DND-41 (cell line): Measurements from ENCODE around the gene CXCR5.

Experiments used
- ATAC-seq: fragments of 200-7000 bp; cut with Tn5 transposase; 3 replicates; pipeline ENCODE4 v1.9.1; 2021; ENCODE audit warnings: low read depth; ENCODE audit not compliant: insufficient read depth
- DNase-seq: peaks from one replicate; pipeline ENCODE4 v3.0.0-alpha.2; 2020
- H2AFZ ChIP-seq: 2 replicates; pipeline ENCODE4 v1.6.0; 2012; ENCODE audit warnings: low read depth, low read length
- H3K27ac ChIP-seq: 2 replicates; pipeline ENCODE4 v1.5.1; 2012; ENCODE audit warnings: low read length, inconsistent platforms
- H3K27me3 ChIP-seq: fragments of 200-600 bp; sonication (generic); 2 replicates; pipeline ENCODE4 v1.6.0; 2012; ENCODE audit warnings: low read length, mild to moderate bottlenecking, inconsistent platforms; ENCODE audit not compliant: insufficient read depth, poor library complexity
- H3K36me3 ChIP-seq: 2 replicates; pipeline ENCODE4 v1.5.1; 2012; ENCODE audit warnings: low read length, inconsistent platforms; ENCODE audit not compliant: insufficient read depth
- H3K4me1 ChIP-seq: 2 replicates; pipeline ENCODE4 v1.5.1; 2012; ENCODE audit warnings: mild to moderate bottlenecking, low read length; ENCODE audit not compliant: insufficient read depth
- H3K4me2 ChIP-seq: 2 replicates; pipeline ENCODE4 v1.6.0; 2012; ENCODE audit warnings: mild to moderate bottlenecking, moderate library complexity, low read length, inconsistent platforms; ENCODE audit not compliant: insufficient read depth
- H3K4me3 ChIP-seq, 2 experiments: fragments of 200-600 bp in 1 of 2; shearing (Covaris generic) in 1 of 2; 2 replicates each; pipeline ENCODE4 v1.5.1; 2012 to 2016; ENCODE audit warnings: inconsistent platforms in 2 of 2, low read length in 2 of 2, mild to moderate bottlenecking in 2 of 2, low read depth in 1 of 2, moderate library complexity in 1 of 2
- H3K79me2 ChIP-seq: 2 replicates; pipeline ENCODE4 v1.6.0; 2012; ENCODE audit warnings: low read length, inconsistent platforms; ENCODE audit not compliant: insufficient read depth
- H3K9ac ChIP-seq: 2 replicates; pipeline ENCODE4 v1.6.0; 2012; ENCODE audit warnings: low read depth, mild to moderate bottlenecking, inconsistent platforms, low read length, moderate library complexity
- H3K9me3 ChIP-seq: 2 replicates; pipeline ENCODE4 v1.5.1; 2012; ENCODE audit warnings: low read length, moderate library complexity, mild to moderate bottlenecking, inconsistent platforms; ENCODE audit not compliant: insufficient read depth, severe bottlenecking
- H4K20me1 ChIP-seq: 2 replicates; pipeline ENCODE4 v1.6.0; 2012; ENCODE audit warnings: low read length; ENCODE audit not compliant: insufficient read depth
- CTCF ChIP-seq: IDR thresholded peaks from 2 replicates; pipeline ENCODE4 v1.5.1; 2012; ENCODE audit warnings: borderline replicate concordance, low read length, moderate library complexity, mild to moderate bottlenecking; ENCODE audit not compliant: poor library complexity, severe bottlenecking; ENCODE audit errors: extremely low read depth
- EZH2 ChIP-seq: IDR thresholded peaks from 3 replicates; pipeline ENCODE4 v1.6.1; 2012; ENCODE audit warnings: borderline replicate concordance, low read depth, mild to moderate bottlenecking, moderate library complexity, low read length, inconsistent platforms; ENCODE audit not compliant: severe bottlenecking

CXCR5 gene

GRCh38 chr11:118933486-118933885 lies 49.8 kb downstream of the CXCR5 start:
- no peak overlapping the region for H2AFZ ChIP-seq
- no peak for TF ChIP-seq CTCF
- TF ChIP-seq EZH2: no peak
- H3K4me3 ChIP-seq: no peak overlapping the region
- no peak for ATAC-seq
- H3K9me3 ChIP-seq: no peaks in the 10 kb centered on the region
- H3K27ac ChIP-seq: no peak overlapping the region
- H3K4me2 ChIP-seq: no peak overlapping the region
- peaks cover 24% of the 10 kb centered on the region for H3K4me1 ChIP-seq
- no peaks in the 10 kb centered on the region for H3K36me3 ChIP-seq
- H4K20me1 ChIP-seq: 0 out of 2 replicates have a peak, but pooled peaks cover 5% of the 10 kb centered on the region
- H3K9ac ChIP-seq: no peak overlapping the region
- no peaks in the 10 kb centered on the region for H3K79me2 ChIP-seq
- no peaks in the 10 kb centered on the region for H3K27me3 ChIP-seq
- DNase-seq: no peak

- 0 out of 2 replicates have a peak, but pooled peaks cover 5% of the 10 kb centered on the region for H4K20me1 ChIP-seq
- H3K4me2 ChIP-seq: no peak overlapping the region
- H3K4me1 ChIP-seq: peaks cover 17% of the 10 kb centered on the region
- no peaks in the 10 kb centered on the region for H3K27me3 ChIP-seq
- H3K9me3 ChIP-seq: no peaks in the 10 kb centered on the region
- H3K4me3 ChIP-seq: no peak overlapping the region
- H3K27ac ChIP-seq: no peak overlapping the region
- no peaks in the 10 kb centered on the region for H3K36me3 ChIP-seq
- ATAC-seq (no peak), DNase-seq (no peak)
- H3K9ac ChIP-seq: no peak overlapping the region
- TF ChIP-seq CTCF (no peak), EZH2 (no peak)
- no peak overlapping the region for H2AFZ ChIP-seq
- no peaks in the 10 kb centered on the region for H3K79me2 ChIP-seq
These were observed 51.7 kb downstream of the CXCR5 start for GRCh38 chr11:118935376-118935775.

GRCh38 chr11:118938491-118939403 lies 55.1 kb downstream of the CXCR5 start:
- DNase-seq (no peak), ATAC-seq (no peak)
- Histone ChIP-seq H4K20me1 (no peaks in the 10 kb centered on the region), H3K9ac (no peak overlapping the region), H2AFZ (no peak overlapping the region), H3K9me3 (no peaks in the 10 kb centered on the region), H3K36me3 (no peaks in the 10 kb centered on the region), H3K27ac (no peak overlapping the region), H3K4me3 (no peak overlapping the region), H3K4me1 (peaks cover 16% of the 10 kb centered on the region), H3K27me3 (no peaks in the 10 kb centered on the region), H3K4me2 (no peak overlapping the region), H3K79me2 (no peaks in the 10 kb centered on the region)
- TF ChIP-seq CTCF: no peak
- no peak for TF ChIP-seq EZH2
